ENCODE results near the gene VAV3.

VAV3 gene

GRCh38 chr1:107620753-107621152, 344.2 kb downstream of the VAV3 start:
- DNase-seq, result no peak

- no peak for DNase-seq
Measured at GRCh38 chr1:107618539-107618938, 346.4 kb downstream of the VAV3 start.

GRCh38 chr1:107617921-107618320, 347.1 kb downstream of the VAV3 start:
- no peak for DNase-seq

GRCh38 chr1:107617456-107617855, 347.5 kb downstream of the VAV3 start:
- no peak for DNase-seq

GRCh38 chr1:107609808-107610207, 355.2 kb downstream of the VAV3 start:
- DNase-seq, result no peak

- DNase-seq, result no peak
Measured at GRCh38 chr1:107604825-107605224, 360.2 kb downstream of the VAV3 start.

- no peak for DNase-seq
Measured at GRCh38 chr1:107600607-107601160, 364.3 kb downstream of the VAV3 start.

GRCh38 chr1:107599220-107599619, 365.8 kb downstream of the VAV3 start:
- DNase-seq, result no peak

GRCh38 chr1:107597290-107597689, 367.7 kb downstream of the VAV3 start:
- no peak for DNase-seq

- DNase-seq, result no peak
Measured at GRCh38 chr1:107594536-107594935, 370.4 kb downstream of the VAV3 start.

GRCh38 chr1:107593501-107594209, 371.3 kb downstream of the VAV3 start:
- no peak for DNase-seq

- no peak for DNase-seq
Measured at GRCh38 chr1:107590900-107591622, 373.9 kb downstream of the VAV3 start.

- DNase-seq, result no peak
Measured at GRCh38 chr1:107590087-107590486, 374.9 kb downstream of the VAV3 start.

- no peak for DNase-seq
Measured at GRCh38 chr1:107588321-107588720, 376.7 kb downstream of the VAV3 start.

GRCh38 chr1:107575226-107575625, 389.8 kb downstream of the VAV3 start:
- DNase-seq, result no peak

GRCh38 chr1:107574044-107574443, 390.9 kb downstream of the VAV3 start:
- no peak for DNase-seq

- peak; percentile 21 for DNase-seq
Measured at GRCh38 chr1:107572674-107573211, 392.2 kb downstream of the VAV3 start.

- DNase-seq, result no peak
Measured at GRCh38 chr1:107570768-107571167, 394.2 kb downstream of the VAV3 start.

GRCh38 chr1:107563441-107563840, 401.5 kb downstream of the VAV3 start:
- no peak for DNase-seq

GRCh38 chr1:107559881-107560280, 405.1 kb downstream of the VAV3 start:
- no peak for DNase-seq

- no peak for DNase-seq
Measured at GRCh38 chr1:107557095-107557494, 407.9 kb downstream of the VAV3 start.

GRCh38 chr1:107555578-107555977, 409.4 kb downstream of the VAV3 start:
- no peak for DNase-seq

- no peak for DNase-seq
Measured at GRCh38 chr1:107552781-107553180, 412.2 kb downstream of the VAV3 start.

GRCh38 chr1:107551456-107551855, 413.5 kb downstream of the VAV3 start:
- peak; percentile 97 for DNase-seq
